Right atrium auricular region (tissue), 2 donors: ENCODE data around the gene HLA-DOA. TPM values are rescaled to one million over a fixed set of nuclear protein-coding genes. Genes with fewer than 3 reads are reported as not detected.

Experiments used
- DNase-seq: peaks from one replicate; pipeline ENCODE4 v3.0.0-alpha.2; 2019; ENCODE audit warnings: low spot score
- H3K27ac ChIP-seq, 2 donors: fragments of 200-600 bp; sonication (generic); 1 replicate in 1 of 2; 2 replicates in 1 of 2; pipeline ENCODE4 v1.5.1; 2016 to 2019
- H3K27me3 ChIP-seq, 2 donors: fragments of 200-600 bp; sonication (generic); one replicate each; pipeline versions ENCODE4 v1.5.1 to v1.6.0; 2017 to 2019
- H3K36me3 ChIP-seq: fragments of 200-600 bp; sonication (generic); one replicate; pipeline ENCODE4 v1.5.1; 2016
- H3K4me1 ChIP-seq, 2 donors: fragments of 200-600 bp; sonication (generic); one replicate each; pipeline versions ENCODE4 v1.5.1 to v1.6.0; 2017 to 2019
- H3K4me3 ChIP-seq, 2 donors: fragments of 200-600 bp; sonication (generic); 1 replicate in 1 of 2; 2 replicates in 1 of 2; pipeline ENCODE4 v1.5.1; 2017 to 2019; ENCODE audit warnings: mild to moderate bottlenecking in 1 of 2, moderate library complexity in 1 of 2
- H3K9me3 ChIP-seq, 2 donors: fragments of 200-600 bp; sonication (generic); one replicate each; pipeline ENCODE4 v1.5.1; 2019
- total RNA-seq, 2 donors: library from RNA; depleted of rRNA; stranded (reverse); fragments of >200 nt; gene quantifications; one replicate each; pipeline ENCODE4 v1.1.0, GENCODE V29; 2016
- TF ChIP-seq, protein P1 (sequence below), 2 donors: fragments of 200-600 bp; sonication (generic); IDR thresholded peaks; one replicate each; pipeline ENCODE4 v1.5.1; 2019; ENCODE audit warnings: antibody characterized with exemption in 2 of 2

The HLA-DOA gene
- total RNA-seq, 2 donors from 2014 or later: 2.6 to 15.6 TPM

GRCh38 chr6:33029328-33030184 is 20.2 kb upstream of the HLA-DOA start:
- DNase-seq: no peak
- no peaks in the 10 kb centered on the region for H3K27me3 ChIP-seq
- peaks cover 0 to 7% of the 10 kb centered on the region in 2 donors for H3K4me1 ChIP-seq
- H3K9me3 ChIP-seq: peaks cover 0 to 3% of the 10 kb centered on the region in 2 donors
- no peak overlapping the region for H3K4me3 ChIP-seq
- H3K36me3 ChIP-seq: no peaks in the 10 kb centered on the region
- H3K27ac ChIP-seq: peak overlapping the region; percentile 50 to 61
- TF ChIP-seq, protein P1, sequence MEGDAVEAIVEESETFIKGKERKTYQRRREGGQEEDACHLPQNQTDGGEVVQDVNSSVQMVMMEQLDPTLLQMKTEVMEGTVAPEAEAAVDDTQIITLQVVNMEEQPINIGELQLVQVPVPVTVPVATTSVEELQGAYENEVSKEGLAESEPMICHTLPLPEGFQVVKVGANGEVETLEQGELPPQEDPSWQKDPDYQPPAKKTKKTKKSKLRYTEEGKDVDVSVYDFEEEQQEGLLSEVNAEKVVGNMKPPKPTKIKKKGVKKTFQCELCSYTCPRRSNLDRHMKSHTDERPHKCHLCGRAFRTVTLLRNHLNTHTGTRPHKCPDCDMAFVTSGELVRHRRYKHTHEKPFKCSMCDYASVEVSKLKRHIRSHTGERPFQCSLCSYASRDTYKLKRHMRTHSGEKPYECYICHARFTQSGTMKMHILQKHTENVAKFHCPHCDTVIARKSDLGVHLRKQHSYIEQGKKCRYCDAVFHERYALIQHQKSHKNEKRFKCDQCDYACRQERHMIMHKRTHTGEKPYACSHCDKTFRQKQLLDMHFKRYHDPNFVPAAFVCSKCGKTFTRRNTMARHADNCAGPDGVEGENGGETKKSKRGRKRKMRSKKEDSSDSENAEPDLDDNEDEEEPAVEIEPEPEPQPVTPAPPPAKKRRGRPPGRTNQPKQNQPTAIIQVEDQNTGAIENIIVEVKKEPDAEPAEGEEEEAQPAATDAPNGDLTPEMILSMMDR (IDR thresholded peaks at IDR 0.05): no peak

GRCh38 chr6:33028220-33028849 is 18.9 kb upstream of the HLA-DOA start:
- H3K27ac ChIP-seq: peak overlapping the region; percentile 15 to 50

GRCh38 chr6:33024521-33024920 is 15.1 kb upstream of the HLA-DOA start:
- H3K27me3 ChIP-seq: no peaks in the 10 kb centered on the region

More at GRCh38 chr6:33028220-33028849, 18.9 kb upstream of the HLA-DOA start:
- no peaks in the 10 kb centered on the region for H3K27me3 ChIP-seq
- no peaks in the 10 kb centered on the region for H3K9me3 ChIP-seq
- H3K4me1 ChIP-seq: peaks cover 0 to 7% of the 10 kb centered on the region in 2 donors
- no peak for DNase-seq
- no peak overlapping the region for H3K4me3 ChIP-seq
- H3K36me3 ChIP-seq: no peaks in the 10 kb centered on the region
- TF ChIP-seq, protein P1 (IDR thresholded peaks at IDR 0.05): no peak

DNA sequence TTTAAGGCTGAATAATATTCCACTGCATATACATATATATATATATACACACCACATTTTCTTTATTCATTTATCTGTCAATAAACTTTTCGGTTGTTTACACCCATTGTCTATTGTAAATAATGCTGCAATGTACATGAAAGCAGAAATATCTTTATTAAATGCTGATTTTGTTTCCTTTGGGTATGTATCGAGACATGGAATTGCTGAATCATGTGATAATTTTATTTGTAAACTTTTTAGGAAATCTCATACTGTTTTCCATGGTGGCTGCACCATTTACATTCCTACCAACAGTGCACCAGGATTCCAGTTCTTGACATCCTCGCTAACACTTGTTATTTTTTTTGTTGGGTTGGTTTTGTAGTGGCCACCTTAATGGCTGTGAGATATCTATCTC is 14.1 kb upstream of the HLA-DOA start:
- no peak for DNase-seq
- Histone ChIP-seq H3K27ac (no peak overlapping the region), H3K4me3 (no peak overlapping the region), H3K9me3 (no peaks in the 10 kb centered on the region), H3K36me3 (no peaks in the 10 kb centered on the region), H3K4me1 (peaks cover 0 to 17% of the 10 kb centered on the region in 2 donors), H3K27me3 (no peaks in the 10 kb centered on the region)
- TF ChIP-seq, protein P1 (IDR thresholded peaks at IDR 0.05): no peak

More at GRCh38 chr6:33024521-33024920, 15.1 kb upstream of the HLA-DOA start:
- Histone ChIP-seq H3K9me3 (no peaks in the 10 kb centered on the region), H3K4me3 (no peak overlapping the region), H3K36me3 (no peaks in the 10 kb centered on the region), H3K27ac (no peak overlapping the region), H3K4me1 (peaks cover 0 to 10% of the 10 kb centered on the region in 2 donors)
- no peak for DNase-seq
- TF ChIP-seq, protein P1 (IDR thresholded peaks at IDR 0.05): no peak

DNA sequence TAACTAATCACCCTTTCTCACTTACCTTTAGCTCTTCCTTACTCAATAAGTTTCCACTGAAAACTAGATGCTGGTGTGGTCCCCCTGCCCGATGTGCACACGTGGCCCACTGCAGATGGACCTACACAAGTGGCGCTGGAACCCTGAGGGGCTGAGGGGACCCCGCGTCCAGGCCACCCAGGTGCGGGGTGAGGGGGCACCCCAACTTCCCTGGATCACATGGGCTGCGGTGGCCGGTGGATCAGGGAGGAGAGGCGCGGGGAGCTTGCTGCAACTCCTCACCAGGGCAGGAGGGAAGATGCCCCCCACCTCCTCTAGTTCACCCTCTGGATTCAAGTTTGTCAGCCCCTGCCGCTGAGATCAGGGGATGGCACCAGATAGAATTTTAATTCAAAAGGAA is 12.5 kb upstream of the HLA-DOA start:
- H3K27ac ChIP-seq: no peak overlapping the region
- TF ChIP-seq, protein P1 (IDR thresholded peaks at IDR 0.05): no peak

More for the DNA sequence above, 12.5 kb upstream of the HLA-DOA start:
- no peak for DNase-seq
- Histone ChIP-seq H3K4me3 (no peak overlapping the region), H3K9me3 (no peaks in the 10 kb centered on the region), H3K27me3 (no peaks in the 10 kb centered on the region), H3K4me1 (peaks cover 0 to 29% of the 10 kb centered on the region in 2 donors), H3K36me3 (no peaks in the 10 kb centered on the region)
